Tibial nerve (tissue), 4 donors: ENCODE data around the gene IRF8.

Experiments
- EP300 ChIP-seq, 2 donors: sonication (generic); formaldehyde crosslinking; IDR thresholded peaks; one replicate each; pipeline ENCODE4 v1.6.1; 2017; ENCODE audit warnings: antibody characterized with exemption in 2 of 2, mild to moderate bottlenecking in 1 of 2
- TF ChIP-seq, protein P1 (sequence below), 5 experiments: fragments of 200-600 bp in 3 of 5; fragments of 450-650 bp in 2 of 5; sonication (generic) in 3 of 5; IDR thresholded peaks; one replicate each; pipeline ENCODE4 v1.5.1; 2016 to 2019; ENCODE audit warnings: antibody characterized with exemption in 5 of 5, mild to moderate bottlenecking in 3 of 5, moderate library complexity in 2 of 5

DNA sequence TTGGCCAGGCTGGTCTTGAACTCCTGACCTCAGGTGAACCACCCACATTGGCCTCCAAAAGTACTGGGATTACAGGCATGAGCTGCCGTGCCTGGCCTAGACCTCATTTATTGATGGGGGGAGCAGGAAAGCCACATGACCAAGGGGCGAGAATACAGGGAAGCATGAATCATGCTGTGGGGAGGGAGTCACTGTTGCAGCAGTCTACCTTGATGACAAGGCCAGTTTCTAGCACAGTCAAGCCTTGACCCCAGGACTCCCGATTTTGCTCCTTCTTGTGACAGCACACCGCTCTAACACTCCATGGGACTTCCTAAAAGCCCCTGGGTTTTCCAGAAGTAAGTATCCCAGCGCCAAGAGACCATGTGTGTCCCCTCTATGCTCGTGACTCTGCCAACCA is 42.9 kb upstream of the IRF8 start:
- TF ChIP-seq, protein P1, sequence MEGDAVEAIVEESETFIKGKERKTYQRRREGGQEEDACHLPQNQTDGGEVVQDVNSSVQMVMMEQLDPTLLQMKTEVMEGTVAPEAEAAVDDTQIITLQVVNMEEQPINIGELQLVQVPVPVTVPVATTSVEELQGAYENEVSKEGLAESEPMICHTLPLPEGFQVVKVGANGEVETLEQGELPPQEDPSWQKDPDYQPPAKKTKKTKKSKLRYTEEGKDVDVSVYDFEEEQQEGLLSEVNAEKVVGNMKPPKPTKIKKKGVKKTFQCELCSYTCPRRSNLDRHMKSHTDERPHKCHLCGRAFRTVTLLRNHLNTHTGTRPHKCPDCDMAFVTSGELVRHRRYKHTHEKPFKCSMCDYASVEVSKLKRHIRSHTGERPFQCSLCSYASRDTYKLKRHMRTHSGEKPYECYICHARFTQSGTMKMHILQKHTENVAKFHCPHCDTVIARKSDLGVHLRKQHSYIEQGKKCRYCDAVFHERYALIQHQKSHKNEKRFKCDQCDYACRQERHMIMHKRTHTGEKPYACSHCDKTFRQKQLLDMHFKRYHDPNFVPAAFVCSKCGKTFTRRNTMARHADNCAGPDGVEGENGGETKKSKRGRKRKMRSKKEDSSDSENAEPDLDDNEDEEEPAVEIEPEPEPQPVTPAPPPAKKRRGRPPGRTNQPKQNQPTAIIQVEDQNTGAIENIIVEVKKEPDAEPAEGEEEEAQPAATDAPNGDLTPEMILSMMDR (IDR thresholded peaks at IDR 0.05) = no peak
- no peak for TF ChIP-seq EP300 (IDR thresholded peaks at IDR 0.05)
